Measurements from ENCODE around the gene COMMD1.

The COMMD1 gene

GRCh38 chr2:62184512-62185230 is 279.2 kb downstream of the COMMD1 start:
- FAIRE-seq, result no peak
